Peyer's patch (tissue), 4 donors: ENCODE results near the gene OR51B4.

ENCODE experiments used
- POLR2A ChIP-seq, 2 donors: fragments of 450-650 bp; IDR thresholded peaks; one replicate each; pipeline ENCODE4 v1.5.1; 2017; ENCODE audit warnings: antibody characterized with exemption in 2 of 2, mild to moderate bottlenecking in 2 of 2, moderate library complexity in 2 of 2
- TF ChIP-seq, protein P1 (sequence below), 6 experiments: fragments of 450-650 bp in 4 of 6; fragments of 200-600 bp in 2 of 6; sonication (generic) in 1 of 6; IDR thresholded peaks; one replicate each; pipeline ENCODE4 v1.5.1; 2017 to 2019; ENCODE audit warnings: antibody characterized with exemption in 6 of 6, mild to moderate bottlenecking in 3 of 6, moderate library complexity in 1 of 6

DNA sequence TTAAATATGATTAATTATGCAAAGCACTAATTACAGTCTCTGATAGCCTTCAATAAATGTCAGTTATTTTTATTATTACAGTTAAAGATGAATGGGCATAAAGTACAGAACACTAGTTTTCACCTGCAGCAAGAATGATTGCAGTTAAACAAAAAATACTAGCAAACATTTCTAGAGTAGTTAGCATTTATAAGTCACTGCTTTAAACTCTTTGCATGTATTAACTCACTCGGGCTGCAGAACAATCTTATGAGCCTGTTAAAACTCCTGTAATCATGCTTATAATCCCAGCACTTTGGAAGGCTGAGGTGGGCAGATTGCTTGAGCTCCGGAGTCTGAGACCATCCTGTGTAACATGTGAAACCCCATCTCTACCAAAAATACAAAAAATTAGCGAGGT lies 14.8 kb downstream of the OR51B4 start:
- TF ChIP-seq, protein P1, sequence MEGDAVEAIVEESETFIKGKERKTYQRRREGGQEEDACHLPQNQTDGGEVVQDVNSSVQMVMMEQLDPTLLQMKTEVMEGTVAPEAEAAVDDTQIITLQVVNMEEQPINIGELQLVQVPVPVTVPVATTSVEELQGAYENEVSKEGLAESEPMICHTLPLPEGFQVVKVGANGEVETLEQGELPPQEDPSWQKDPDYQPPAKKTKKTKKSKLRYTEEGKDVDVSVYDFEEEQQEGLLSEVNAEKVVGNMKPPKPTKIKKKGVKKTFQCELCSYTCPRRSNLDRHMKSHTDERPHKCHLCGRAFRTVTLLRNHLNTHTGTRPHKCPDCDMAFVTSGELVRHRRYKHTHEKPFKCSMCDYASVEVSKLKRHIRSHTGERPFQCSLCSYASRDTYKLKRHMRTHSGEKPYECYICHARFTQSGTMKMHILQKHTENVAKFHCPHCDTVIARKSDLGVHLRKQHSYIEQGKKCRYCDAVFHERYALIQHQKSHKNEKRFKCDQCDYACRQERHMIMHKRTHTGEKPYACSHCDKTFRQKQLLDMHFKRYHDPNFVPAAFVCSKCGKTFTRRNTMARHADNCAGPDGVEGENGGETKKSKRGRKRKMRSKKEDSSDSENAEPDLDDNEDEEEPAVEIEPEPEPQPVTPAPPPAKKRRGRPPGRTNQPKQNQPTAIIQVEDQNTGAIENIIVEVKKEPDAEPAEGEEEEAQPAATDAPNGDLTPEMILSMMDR (IDR thresholded peaks at IDR 0.05): no peak
- no peak for TF ChIP-seq POLR2A (IDR thresholded peaks at IDR 0.05)
